NCI-H748 treated with DMSO at 0.1 percent for 48 hours (cell line): ENCODE results near the gene ATG9B.
"Not testable (repeated sequence)": the region's sequence is repeated elsewhere in the genome, so short reads cannot be mapped to it uniquely, and the experiment has no call there.

Experiments
- DNase-seq: peaks from one replicate; lab custom pipeline; 2025; lab: John Stamatoyannopoulos, UW

ATG9B gene

DNA sequence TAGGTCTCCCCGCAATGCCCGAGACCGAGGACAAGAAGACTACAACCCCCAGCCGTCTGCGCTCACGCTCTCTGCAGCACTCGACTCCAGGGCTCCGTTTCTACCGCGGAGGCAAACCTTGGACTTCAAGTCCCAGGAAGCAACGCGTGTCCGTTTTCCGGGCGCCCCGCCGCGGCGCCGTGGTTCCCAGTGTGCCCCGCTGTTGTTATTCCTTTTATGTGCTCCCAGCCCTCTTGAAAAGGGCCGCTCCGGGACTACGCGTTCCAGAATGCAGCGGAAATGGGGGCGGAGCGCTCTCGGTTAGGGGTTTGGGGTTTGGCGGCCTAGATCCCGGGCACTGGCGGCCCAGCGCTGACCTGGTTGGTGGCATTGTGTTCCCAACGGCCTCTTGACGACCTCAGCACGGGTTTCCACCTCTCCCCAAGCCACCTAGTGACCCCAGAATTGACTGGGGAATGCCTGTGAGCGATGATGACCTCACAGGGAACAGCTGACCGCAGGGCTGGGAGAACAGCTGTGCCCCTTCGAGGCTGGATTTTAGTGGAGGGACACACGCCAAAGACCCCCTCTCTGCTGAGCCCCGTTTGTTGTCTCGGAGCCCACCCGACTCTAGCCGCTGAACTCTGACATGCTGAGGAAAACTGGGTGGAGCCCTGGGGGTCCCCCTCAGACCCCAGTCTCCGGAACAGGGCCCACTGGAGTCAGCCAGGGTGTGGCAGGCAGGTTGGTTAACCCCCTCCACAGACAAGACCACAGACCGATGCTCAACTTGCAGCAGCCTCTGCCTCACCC is 33.9 kb upstream of the ATG9B start:
- peak; percentile 97 for DNase-seq

DNA sequence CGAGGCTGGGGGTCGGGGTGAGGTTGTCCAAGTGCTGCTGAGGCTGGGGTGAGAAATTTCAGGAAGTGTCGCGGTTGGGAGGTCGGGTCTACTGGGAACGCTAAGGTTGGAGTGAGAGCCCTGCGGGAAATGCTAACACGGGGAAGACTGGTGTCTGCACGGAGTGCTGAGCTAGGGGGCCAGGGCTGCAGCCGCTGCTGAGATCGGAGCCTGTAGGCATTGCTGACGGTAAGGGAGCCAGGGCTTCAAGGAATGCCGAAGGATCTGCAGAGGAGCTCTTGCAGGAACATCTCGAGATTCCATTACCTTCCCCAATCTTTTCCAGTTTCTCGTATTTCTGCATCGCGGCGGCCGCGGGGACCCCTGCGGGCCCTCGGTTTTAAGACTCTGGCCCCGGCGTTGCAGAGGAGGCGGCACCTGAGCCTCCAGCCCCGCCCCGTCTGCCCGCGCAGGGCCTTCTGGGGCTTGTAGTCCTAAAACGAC is 33.3 kb upstream of the ATG9B start, which contains the start of gene CDK5:
Gene CDK5 (minus strand): TSS at position 392 of the 483 bp plus-strand sequence. CDS start 49 bp downstream, at position 343.
- DNase-seq, result peak; percentile 49

DNA sequence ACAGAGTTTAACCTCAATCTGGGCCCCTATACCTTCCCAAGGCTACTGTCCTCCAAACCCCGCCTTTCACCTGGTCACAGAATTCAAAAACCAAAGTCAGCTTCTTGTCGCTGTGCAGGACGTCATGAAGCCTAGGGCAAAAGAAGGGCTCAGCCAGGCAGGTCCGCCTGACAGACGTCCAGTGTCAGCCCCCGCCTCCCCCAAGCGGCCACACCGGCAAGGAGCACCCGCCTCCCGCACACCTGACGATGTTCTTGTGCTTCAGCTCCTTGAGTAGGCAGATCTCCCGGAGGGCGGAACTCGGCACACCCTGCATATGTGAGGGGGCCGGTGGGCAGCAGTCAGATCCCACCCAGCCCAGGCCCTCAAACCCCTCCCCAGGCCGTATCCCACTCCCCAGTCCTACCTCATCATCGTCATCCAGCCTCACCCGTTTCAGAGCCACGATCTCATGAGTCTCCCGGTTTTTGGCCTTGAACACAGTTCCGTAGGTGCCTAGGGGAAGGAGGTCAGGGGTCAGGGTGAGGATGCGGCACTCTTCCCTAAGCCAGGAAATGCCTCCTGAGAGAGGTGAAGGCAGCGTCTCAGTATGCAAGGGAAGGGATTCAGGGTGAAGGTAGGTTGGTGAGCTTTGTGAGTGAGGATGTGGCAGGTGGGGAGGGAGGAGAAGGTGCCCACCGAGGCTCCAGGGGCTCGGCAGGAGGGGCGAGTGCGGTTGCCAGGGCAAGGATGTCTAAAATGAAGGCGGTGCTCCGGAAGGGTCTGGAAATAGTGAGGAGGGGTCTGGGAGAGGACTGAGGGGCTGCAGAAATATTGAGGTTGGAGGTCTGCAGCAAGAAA is 32.6 kb upstream of the ATG9B start:
- no peak for DNase-seq

DNA sequence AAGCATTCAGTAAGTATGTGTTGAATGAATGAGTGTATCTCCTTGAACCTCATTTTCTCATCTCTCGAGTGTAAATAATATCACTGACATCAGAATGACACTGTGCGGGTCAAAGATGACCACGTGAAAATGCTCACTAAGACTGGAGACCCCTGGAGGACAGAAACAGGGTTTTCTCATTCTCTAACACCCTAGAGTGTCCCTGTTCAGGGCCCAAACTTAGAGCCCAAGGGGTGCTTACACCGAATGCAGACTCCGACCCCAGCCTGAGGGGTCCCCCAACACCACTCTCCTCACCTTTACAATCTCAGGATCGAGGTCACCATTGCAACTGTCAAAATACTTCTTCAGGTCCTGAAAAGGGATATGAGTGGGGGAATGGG is 32.0 kb upstream of the ATG9B start:
- no peak for DNase-seq

DNA sequence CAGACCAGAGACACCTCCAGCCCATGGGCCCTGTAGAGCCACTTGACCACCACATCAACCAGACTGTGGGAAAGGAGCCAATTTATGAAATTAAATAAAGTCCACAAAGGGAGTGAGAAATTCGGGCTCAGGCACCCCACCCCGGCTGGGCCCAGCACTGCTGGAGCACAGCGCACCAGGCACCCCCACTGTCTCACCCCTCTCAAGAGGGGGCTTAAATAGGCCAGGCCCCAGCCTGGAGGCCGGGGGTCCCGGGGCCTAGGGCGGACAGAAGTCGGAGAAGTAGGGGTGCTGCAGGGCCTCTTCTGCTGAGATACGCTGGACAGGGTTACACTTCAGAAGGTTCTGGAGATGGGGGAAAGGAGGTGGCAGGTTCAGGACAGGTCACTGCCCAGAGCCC is 29.5 kb upstream of the ATG9B start:
- no peak for DNase-seq

DNA sequence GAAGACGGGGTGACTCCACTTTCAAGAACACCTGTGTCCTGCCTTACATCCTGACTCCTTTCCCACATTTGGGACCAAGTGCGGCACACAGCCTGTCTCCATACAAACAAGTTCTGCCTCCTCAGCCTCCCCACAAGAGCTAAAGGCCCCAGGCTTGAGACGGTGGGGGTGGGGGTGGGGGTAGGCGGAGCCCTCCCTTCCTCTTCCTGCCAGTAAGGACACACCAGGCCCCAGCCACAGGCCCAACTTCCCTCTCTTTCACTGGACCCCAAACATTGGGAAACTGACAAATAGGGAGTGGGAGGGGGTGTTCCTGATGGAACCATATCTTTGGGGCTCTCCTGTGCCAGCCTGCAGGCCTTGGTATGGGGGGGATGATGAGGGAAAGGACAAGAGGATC is 28.8 kb upstream of the ATG9B start:
- DNase-seq, result no peak

DNA sequence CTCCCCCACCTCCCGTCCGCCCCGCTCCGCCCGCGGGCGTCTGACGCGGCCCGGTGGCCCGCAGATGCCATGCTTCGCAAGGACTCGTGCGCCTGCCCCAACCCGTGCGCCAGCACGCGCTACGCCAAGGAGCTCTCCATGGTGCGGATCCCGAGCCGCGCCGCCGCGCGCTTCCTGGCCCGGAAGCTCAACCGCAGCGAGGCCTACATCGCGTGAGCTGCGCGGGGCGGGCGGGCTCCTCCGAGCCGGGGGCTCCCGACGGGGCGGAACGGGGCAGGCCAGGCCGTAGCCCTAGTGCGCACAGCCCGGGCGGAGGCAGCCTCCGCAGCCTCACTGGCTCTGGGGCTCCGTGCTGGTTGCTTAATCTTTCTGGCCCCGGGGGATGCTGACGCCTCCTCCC is 26.8 kb upstream of the ATG9B start:
- no peak for DNase-seq

DNA sequence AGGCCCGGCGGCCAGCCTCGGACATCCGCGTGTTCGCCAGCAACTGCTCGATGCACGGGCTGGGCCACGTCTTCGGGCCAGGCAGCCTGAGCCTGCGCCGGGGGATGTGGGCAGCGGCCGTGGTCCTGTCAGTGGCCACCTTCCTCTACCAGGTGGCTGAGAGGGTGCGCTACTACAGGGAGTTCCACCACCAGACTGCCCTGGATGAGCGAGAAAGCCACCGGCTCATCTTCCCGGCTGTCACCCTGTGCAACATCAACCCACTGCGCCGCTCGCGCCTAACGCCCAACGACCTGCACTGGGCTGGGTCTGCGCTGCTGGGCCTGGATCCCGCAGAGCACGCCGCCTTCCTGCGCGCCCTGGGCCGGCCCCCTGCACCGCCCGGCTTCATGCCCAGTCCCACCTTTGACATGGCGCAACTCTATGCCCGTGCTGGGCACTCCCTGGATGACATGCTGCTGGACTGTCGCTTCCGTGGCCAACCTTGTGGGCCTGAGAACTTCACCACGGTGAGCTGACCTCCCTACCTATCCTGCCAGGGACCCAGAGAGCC is 24.7 kb upstream of the ATG9B start:
- no peak for DNase-seq

DNA sequence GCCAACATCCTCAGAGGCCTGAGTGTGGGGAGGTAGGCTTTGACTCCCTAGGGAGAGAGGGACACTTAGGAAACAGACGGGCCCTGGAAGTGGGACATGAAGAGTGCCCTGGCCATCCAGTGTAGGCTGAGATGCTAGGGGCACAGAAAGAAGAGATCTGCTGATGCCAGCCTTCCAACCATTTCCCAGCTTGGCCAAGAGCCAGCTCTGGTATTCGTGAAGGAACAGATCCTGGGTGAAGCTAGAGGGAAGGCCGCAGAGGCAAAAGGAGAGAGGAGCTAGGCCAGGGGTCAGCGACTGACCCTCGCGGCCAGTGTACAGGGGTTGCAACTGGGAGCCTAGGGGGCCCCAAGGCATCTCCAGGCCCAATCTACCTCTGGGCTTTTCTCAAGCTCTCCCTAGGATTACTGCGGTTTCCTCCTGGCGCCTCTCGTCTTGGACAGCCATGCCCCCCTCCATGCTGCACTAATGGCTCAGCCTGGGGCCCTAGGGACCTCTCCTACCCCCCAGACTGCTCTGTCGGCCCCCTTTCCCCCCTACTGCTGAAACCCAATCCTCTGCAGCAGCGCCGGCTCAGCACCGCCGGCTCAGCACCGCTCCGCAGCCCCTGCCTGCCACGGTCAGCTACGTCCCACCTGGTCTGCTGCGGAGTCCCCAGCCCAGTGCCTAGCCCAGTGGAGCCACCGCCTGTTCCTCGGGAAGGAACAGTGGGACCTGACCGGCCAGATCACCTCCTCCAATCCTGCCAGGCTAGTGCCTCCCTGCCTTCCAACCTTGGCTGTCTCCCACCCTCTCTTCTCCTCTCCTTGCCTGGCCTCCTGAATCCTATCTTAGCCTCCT is 23.9 kb upstream of the ATG9B start, which contains the start of gene ASIC3:
Gene ASIC3 (plus strand): TSS at position 556 of the 840 bp plus-strand sequence. CDS start 355 bp downstream, outside the sequence.
- no peak for DNase-seq

DNA sequence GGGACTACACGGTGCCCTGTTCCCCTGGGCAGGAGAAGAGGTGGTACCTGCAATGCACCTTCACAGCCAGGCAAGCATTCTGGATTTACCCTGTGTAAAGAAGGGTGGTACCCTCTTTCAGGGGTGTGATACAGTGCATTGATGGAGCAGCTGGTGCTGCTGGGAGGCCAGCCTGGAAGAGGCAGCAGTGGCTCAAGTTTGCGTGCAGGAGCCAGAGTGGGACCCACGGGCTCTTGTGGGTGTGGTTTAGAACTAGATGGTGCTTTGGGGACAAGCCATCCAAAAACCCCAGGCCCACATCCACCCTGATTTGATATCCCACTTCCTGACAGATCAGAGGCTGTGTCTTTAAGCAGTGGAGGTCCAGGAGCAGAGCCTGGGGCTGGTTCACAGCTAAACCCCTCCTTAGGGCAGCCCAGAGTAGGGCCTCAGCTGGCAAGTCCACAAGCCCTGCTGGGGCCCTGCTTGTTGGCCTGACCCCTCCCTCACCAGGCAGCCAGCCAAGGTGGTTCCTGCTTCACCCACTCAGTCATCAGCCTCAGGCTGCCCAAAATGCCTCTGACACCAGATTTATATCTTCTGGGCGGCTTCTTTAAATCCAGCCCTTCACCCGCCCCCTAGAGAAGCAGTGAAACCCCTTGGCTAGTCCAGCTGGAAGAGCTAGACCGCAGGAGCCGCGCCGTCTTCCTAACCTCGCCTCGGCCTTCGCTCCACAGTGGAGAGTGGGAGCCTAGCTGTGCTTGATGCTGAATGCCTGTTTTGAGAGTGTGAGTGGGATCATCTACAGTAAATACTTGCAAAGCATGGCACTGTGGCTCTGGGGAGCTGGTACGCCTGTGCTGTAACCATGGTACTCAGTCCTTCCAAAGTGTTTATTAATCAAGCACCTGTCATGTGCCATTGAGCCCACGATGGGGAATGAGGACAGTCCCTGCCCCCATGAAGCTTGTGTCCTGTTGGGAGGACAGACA is 22.6 kb upstream of the ATG9B start:
- DNase-seq, result no peak

DNA sequence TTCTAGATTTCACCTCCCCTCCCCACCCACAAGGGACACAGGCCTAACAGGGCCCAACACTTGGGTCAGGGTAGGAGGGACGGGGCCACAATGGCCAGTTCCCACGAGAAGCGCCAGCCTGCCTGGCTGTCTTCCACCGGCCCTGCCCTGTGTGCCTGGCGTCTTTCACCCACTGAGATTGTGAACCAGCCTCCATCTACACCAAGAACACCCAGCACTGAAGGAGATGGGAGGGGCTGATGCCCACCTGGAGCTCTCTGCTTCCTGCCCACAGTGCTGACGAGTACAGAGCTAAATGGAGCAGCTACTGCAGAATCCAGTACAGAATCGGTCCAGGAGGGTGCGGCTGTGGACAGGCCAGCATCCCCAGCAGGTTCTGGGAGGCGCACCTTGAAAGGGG is 21.7 kb upstream of the ATG9B start:
- DNase-seq, result no peak

DNA sequence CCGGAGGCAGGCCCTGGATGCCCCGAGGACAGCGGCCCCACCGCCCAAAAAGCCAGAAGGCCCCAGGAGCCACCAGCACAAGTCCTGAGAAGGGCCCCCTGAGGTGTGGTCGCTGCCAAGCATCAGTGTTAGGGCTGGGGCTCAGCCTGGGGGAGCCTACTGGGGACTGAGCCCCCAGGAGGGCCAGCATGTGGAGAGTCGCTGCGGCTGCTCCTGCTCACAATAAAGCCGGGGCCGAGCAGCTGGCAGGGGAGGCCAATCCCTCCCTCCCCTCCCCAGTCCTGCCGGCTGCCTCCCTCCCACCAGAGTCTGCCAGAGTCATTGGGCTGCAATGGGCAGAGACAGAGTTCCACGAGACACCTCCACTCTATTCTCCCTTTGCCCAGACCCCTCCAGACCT is 21.0 kb upstream of the ATG9B start:
- DNase-seq, result no peak

DNA sequence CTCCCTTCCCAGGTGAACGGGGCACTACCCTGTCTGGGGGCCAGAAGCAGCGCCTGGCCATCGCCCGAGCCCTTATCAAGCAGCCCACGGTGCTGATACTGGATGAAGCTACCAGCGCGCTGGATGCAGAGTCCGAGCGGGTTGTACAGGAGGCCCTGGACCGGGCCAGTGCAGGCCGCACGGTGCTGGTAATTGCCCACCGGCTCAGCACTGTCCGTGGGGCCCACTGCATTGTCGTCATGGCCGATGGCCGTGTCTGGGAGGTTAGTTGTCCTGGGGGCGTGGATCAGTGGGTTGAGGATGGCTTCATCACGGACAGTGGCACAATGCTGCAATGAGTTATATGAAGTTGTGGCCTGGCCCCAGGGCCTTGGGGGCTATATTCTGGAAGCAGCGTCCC is 19.7 kb upstream of the ATG9B start:
- no peak for DNase-seq

DNA sequence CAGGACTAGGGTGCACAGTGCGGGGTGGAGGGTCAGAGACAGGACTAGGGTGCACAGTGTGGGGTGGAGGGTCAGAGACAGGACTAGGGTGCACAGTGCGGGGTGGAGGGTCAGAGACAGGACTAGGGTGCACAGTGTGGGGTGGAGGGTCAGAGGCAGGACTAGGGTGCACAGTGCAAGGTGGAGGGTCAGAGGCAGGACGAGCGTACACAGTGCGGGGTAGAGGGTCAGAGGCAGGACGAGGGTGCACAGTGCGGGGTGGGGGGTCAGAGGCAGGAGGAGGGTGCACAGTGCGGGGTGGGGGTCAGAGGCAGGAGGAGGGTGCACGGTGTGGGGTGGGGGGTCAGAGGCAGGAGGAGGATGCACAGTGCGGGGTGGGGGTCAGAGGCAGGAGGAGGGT is 19.2 kb upstream of the ATG9B start:
- DNase-seq, result not testable (repeated sequence)

DNA sequence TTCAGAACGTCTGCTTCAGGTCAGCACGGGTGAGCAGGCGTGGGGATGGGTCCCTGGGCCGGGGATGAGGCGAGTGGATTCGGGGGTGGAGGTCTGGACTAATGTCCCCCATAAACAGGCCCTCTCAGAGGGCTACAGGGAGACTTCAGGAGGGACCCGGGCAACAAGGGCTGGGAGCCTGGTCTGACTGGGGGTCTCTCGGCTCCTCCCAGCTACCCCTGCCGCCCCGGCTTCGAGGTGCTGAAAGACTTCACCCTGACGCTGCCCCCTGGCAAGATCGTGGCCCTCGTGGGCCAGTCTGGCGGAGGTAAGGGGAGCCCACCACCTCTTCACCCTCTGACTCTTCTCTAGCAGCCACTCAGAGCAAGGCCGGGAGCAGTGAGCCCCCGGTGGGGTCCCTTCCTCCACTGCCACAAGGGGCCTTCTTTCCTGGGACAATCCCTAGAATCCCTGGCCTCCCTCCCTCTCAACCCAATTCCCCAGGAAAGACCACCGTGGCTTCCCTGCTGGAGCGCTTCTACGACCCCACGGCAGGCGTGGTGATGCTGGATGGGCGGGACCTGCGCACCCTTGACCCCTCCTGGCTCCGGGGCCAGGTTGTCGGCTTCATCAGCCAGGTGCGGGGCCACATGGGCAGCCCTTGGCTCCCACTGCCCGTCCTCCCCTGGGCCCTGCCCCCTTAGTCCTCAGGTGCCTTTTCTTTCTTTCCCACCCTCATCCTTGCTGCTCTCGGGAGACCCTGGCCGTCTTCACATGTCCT is 16.5 kb upstream of the ATG9B start:
- no peak for DNase-seq

DNA sequence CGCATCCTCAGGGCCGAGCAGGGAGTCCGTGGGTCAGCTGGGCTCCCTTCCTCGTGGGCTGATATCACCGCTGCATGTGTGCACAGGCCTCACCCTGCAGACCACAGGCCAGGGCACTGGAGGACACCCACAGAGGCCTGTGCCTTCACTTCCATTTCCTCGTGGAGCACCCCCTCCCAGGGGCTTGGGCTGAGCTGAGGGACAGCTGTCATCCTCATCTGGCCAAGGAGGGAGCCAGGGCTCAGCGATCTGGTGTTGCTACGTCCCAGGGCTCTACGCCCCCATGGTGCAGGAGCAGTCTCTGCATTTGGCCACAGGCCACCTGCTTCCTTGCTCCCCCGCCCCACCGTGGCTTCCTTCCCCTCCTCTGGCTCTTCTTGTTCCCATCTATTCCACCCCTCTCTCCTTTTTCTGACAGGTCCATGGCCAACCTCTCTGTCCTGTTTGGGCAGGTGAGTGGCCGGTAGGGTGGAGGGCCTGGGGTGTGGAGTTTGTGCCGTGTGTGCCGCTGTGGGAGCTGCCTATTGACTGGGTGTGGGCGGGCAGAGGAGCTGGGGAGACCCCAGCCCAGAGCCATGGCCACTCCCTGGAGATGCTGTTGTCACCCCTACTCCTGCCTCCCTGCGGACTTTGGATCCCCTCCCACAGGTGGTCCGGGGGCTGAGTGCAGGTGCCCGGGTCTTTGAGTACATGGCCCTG is 15.7 kb upstream of the ATG9B start:
- DNase-seq, result no peak

DNA sequence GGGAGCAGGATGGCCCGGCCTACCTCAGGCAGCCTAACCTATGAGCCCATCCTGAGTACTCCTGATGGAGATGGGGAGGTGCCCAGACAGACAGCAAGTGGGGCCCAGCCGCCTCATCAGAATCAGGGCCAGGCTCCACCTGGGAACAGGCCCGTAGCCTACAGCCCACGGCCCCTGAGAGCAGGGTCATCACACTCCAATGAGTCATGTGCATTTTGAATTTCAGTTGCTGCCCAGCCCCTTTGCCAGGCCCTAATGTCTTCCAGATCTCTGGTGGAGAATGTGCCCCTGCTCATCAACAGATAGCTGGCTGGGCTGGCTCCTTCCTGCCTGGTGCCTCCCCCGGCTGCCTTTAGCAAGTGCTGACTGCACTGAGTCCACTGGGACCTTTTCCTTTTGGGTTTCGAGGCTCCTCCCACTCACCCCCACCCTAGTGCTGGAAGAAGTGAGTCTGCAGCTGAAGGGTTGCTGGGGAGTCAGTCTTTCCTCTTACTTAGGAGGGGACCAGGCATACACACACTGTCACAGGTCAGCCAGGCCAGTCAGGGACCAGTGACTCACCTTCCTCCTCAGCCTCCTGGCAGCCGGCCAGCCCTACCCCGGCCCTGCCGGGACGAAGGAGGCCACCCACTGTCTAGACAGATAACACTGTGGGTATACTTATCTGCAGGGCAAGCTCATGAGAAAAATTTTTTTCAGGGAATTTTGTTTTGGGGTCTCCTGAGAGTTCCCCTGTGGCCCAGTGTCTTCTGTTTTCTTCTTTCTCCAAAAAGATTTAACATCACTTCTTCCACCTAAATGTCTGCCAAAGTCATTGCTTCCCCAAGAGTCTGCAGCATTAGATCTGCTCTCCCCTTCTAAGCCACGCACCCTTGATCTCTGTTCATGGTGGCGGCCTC is 14.9 kb upstream of the ATG9B start:
- no peak for DNase-seq

DNA sequence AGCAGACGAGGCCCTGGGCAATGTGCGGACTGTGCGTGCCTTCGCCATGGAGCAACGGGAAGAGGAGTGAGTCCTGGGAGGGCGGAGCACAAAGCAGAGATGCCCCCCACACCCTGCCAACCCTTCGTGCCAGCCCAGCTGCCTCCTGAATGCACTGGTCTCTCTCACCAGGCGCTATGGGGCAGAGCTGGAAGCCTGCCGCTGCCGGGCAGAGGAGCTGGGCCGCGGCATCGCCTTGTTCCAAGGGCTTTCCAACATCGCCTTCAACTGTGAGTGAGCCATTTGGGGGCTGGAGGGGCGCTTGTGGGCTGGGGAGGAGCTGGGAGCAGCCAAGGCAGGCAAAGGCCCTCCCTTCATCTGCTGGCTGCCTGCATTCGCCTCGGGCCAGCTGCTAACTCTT is 11.6 kb upstream of the ATG9B start:
- no peak for DNase-seq
